ENCODE data around the gene LRP1B.

DNA sequence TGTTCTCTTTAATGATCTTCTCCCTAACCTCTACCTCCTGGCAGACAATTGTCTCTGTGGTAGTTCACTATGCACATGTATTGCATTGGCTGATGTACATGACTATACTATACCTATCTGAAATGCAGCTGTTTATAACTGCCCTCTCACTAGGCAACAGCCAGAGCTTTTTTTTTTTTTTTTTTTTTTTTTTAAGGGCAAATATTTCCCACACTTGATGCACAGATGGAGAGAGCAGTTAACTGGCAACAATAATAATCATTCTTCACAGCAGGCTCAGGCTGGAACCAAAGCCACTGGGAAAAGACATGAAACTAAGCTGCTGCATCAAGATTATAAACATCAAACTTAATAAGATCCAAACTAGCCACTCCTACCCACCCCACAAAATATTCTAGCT is 707.7 kb downstream of the LRP1B start:
- TF ChIP-seq CTCF (IDR thresholded peaks at IDR 0.05; ENCODE audit: low read depth, low read length, poor library complexity, severe bottlenecking): no peak
- no peak for TF ChIP-seq EZH2phosphoT487 (IDR thresholded peaks at IDR 0.05; ENCODE audit: borderline replicate concordance, low read length)
